Endothelial cell of umbilical vein (primary cell): ENCODE measurements around the gene NTF3. TPM values are rescaled to one million over a fixed set of nuclear protein-coding genes. Genes with fewer than 3 reads are reported as not detected.

ENCODE experiments used
- BruUV-seq: library from RNA; stranded (reverse); fragments of 400-500 nt; replicated peaks from 2 replicates; lab custom pipeline; 2021; lab: Mats Ljungman, UMichigan
- CTCF ChIA-PET: fragments of 300-600, 350-600 bp; sonication (Branson Sonifier 250); formaldehyde crosslinking; loops from one replicate; lab custom pipeline; 2021; ENCODE audit warnings: antibody characterized with exemption, inconsistent platforms; lab: Charles Lee
- POLR2A ChIA-PET: fragments of 300-600, 350-600 bp; sonication (Branson Sonifier 250); formaldehyde crosslinking; loops from one replicate; lab custom pipeline; 2021; ENCODE audit warnings: antibody characterized with exemption, inconsistent platforms; lab: Charles Lee
- DNase-seq: peaks from one replicate; pipeline ENCODE4 v3.0.0-alpha.2; 2011; ENCODE audit warnings: low read depth, low spot score
- FAIRE-seq: peaks from 2 replicates; lab custom pipeline; 2011; peaks lifted over from hg19 to GRCh38; lab: Jason Lieb, UNC
- H2AFZ ChIP-seq: 2 replicates; pipeline ENCODE4 v1.6.0; 2012; ENCODE audit warnings: low read depth, low read length, control low read depth, inconsistent platforms
- H3K27ac ChIP-seq: 2 replicates; pipeline ENCODE4 v1.5.1; 2011; ENCODE audit warnings: low read depth, mild to moderate bottlenecking, control low read depth, low read length, moderate library complexity; ENCODE audit not compliant: insufficient read depth
- H3K27me3 ChIP-seq, 2 experiments: 2 replicates each; pipeline versions ENCODE4 v1.6.0 to v1.6.1; 2011; ENCODE audit warnings: low read length in 2 of 2, mixed read lengths in 1 of 2; ENCODE audit not compliant: control insufficient read depth in 2 of 2, insufficient read depth in 2 of 2
- H3K36me3 ChIP-seq, 2 experiments: 2 replicates in 1 of 2; 3 replicates in 1 of 2; pipeline ENCODE4 v1.5.1; 2011; ENCODE audit warnings: low read length in 2 of 2, mild to moderate bottlenecking in 1 of 2, moderate library complexity in 1 of 2; ENCODE audit not compliant: control insufficient read depth in 2 of 2, insufficient read depth in 2 of 2; ENCODE audit errors: extremely low read depth in 1 of 2
- H3K4me1 ChIP-seq: 3 replicates; pipeline ENCODE4 v1.5.1; 2011; ENCODE audit warnings: mild to moderate bottlenecking, low read length; ENCODE audit not compliant: control insufficient read depth, insufficient read depth; ENCODE audit errors: extremely low read depth
- H3K4me2 ChIP-seq: 2 replicates; pipeline ENCODE4 v1.6.1; 2011; ENCODE audit warnings: low read length, control low read depth, mixed read lengths; ENCODE audit not compliant: insufficient read depth
- H3K4me3 ChIP-seq, 3 experiments: fragments of 200-600 bp in 1 of 3; sonication (generic), shearing (Covaris generic) in 1 of 3; replicated peaks in 1 of 3; 2 replicates each; pipeline ENCODE4 v1.5.1; 2011 to 2016; ENCODE audit warnings: control low read depth in 3 of 3, low read length in 3 of 3, mild to moderate bottlenecking in 2 of 3, inconsistent platforms in 1 of 3, low read depth in 1 of 3, moderate library complexity in 1 of 3; ENCODE audit not compliant: insufficient read depth in 1 of 3
- H3K79me2 ChIP-seq: 2 replicates; pipeline ENCODE4 v1.6.0; 2012; ENCODE audit warnings: low read length, inconsistent platforms; ENCODE audit not compliant: control insufficient read depth, insufficient read depth
- H3K9ac ChIP-seq: replicated peaks from 2 replicates; pipeline ENCODE3; 2011; ENCODE audit warnings: low read length, control low read depth; ENCODE audit not compliant: insufficient read depth; ENCODE audit errors: extremely low read depth
- H3K9me1 ChIP-seq: replicated peaks from 3 replicates; pipeline ENCODE4 v1.6.0; 2011; ENCODE audit warnings: mild to moderate bottlenecking, low read length; ENCODE audit not compliant: control insufficient read depth, insufficient read depth; ENCODE audit errors: extremely low read depth
- H3K9me3 ChIP-seq: replicated peaks from 2 replicates; pipeline ENCODE4 v1.5.1; 2012; ENCODE audit warnings: low read length, inconsistent platforms; ENCODE audit not compliant: control insufficient read depth, insufficient read depth
- H4K20me1 ChIP-seq: replicated peaks from 2 replicates; pipeline ENCODE3; 2011; ENCODE audit warnings: mild to moderate bottlenecking, low read length; ENCODE audit not compliant: control insufficient read depth, insufficient read depth; ENCODE audit errors: extremely low read depth
- EZH2 ChIP-seq: IDR thresholded peaks from 2 replicates; pipeline ENCODE4 v1.6.1; 2012; ENCODE audit warnings: borderline replicate concordance, low read depth, mild to moderate bottlenecking, moderate library complexity, low read length, inconsistent platforms; ENCODE audit not compliant: severe bottlenecking
- GATA2 ChIP-seq: IDR thresholded peaks from 2 replicates; pipeline ENCODE4 v1.7.0; 2011; ENCODE audit warnings: low read depth, mild to moderate bottlenecking, moderate library complexity, mixed read lengths, low read length; ENCODE audit not compliant: insufficient read length, insufficient read depth
- JUN ChIP-seq: IDR thresholded peaks from 2 replicates; pipeline ENCODE4 v1.6.1; 2011; ENCODE audit warnings: borderline replicate concordance, low read depth; ENCODE audit not compliant: insufficient read length, insufficient read depth
- MYC ChIP-seq: IDR thresholded peaks from one replicate; pipeline ENCODE4 v1.6.1; 2011; ENCODE audit warnings: mild to moderate bottlenecking, low read depth, low read length
- POLR2A ChIP-seq: IDR thresholded peaks from 2 replicates; pipeline ENCODE4 v1.6.1; 2012; ENCODE audit warnings: low read depth, mild to moderate bottlenecking, control low read depth, low read length
- POLR2AphosphoS5 ChIP-seq: IDR thresholded peaks from 2 replicates; pipeline ENCODE4 v1.6.1; 2012; ENCODE audit warnings: low read depth, mild to moderate bottlenecking, control low read depth, low read length, moderate library complexity; ENCODE audit not compliant: insufficient read depth
- dilution Hi-C: fragments of 300-500 bp; cut with MboI; formaldehyde crosslinking; loops from one replicate; pipeline ENCODE4 v1.15.0; 2019; ENCODE audit warnings: low sequenced_read_pairs; ENCODE audit not compliant: extremely low pct_ligation_motif_present
- intact Hi-C: fragments of 100-400 bp; cut with micrococcal nuclease; formaldehyde crosslinking; loops from one replicate; pipeline ENCODE4 v1.10.0; 2022
- polyA plus RNA-seq, 4 experiments: library from polyadenylated mRNA; depleted of rRNA in 3 of 4; stranded (reverse) in 3 of 4; unstranded in 1 of 4; fragments of >200 nt; gene quantifications; 2 replicates each; pipeline versions ENCODE4 v1.2.1 to v1.2.3, GENCODE V29; 2011 to 2012; ENCODE audit warnings: missing spikeins in 1 of 4
- total RNA-seq: library from RNA; stranded (reverse); gene quantifications from 2 replicates; pipeline ENCODE4 v1.2.3, GENCODE V29; 2021
- TF ChIP-seq, protein P1 (sequence below): IDR thresholded peaks from 2 replicates; pipeline ENCODE4 v1.6.1; 2011; ENCODE audit not compliant: insufficient read depth, insufficient read length

The NTF3 gene
- total and polyA plus RNA-seq, 2 donors (not counting 3 experiments of a cell fraction or from before 2014, with no cell fraction given), result not detected

DNA sequence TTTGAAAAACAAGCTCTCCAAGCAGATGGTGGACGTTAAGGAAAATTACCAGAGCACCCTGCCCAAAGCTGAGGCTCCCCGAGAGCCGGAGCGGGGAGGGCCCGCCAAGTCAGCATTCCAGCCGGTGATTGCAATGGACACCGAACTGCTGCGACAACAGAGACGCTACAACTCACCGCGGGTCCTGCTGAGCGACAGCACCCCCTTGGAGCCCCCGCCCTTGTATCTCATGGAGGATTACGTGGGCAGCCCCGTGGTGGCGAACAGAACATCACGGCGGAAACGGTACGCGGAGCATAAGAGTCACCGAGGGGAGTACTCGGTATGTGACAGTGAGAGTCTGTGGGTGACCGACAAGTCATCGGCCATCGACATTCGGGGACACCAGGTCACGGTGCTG, 62.4 kb downstream of the NTF3 start:
- TF ChIP-seq GATA2 (no peak), MYC (no peak), JUN (no peak)
- CTCF ChIA-PET, result no interaction called here
- no peaks in the 10 kb centered on the region for H4K20me1 ChIP-seq
- no peak overlapping the region for H3K4me3 ChIP-seq
- peaks cover 0 to under 1% of the 10 kb centered on the region in 2 experiments for H3K27me3 ChIP-seq
- dilution Hi-C loops (no loop called here), intact Hi-C loops (no loop called here)
- no TSS peak for BruUV-seq
- POLR2A ChIA-PET, result no interaction called here
- H3K36me3 ChIP-seq, result no peaks in the 10 kb centered on the region
- no peaks in the 10 kb centered on the region for H3K79me2 ChIP-seq
- no peak for FAIRE-seq
- H2AFZ ChIP-seq, result no peak overlapping the region
- H3K9ac ChIP-seq, result no peak overlapping the region
- no peaks in the 10 kb centered on the region for H3K4me1 ChIP-seq
- no peak overlapping the region for H3K27ac ChIP-seq
- no peaks in the 10 kb centered on the region for H3K9me3 ChIP-seq
- no peaks in the 10 kb centered on the region for H3K9me1 ChIP-seq
- DNase-seq, result no peak
- H3K4me2 ChIP-seq, result no peak overlapping the region

DNA sequence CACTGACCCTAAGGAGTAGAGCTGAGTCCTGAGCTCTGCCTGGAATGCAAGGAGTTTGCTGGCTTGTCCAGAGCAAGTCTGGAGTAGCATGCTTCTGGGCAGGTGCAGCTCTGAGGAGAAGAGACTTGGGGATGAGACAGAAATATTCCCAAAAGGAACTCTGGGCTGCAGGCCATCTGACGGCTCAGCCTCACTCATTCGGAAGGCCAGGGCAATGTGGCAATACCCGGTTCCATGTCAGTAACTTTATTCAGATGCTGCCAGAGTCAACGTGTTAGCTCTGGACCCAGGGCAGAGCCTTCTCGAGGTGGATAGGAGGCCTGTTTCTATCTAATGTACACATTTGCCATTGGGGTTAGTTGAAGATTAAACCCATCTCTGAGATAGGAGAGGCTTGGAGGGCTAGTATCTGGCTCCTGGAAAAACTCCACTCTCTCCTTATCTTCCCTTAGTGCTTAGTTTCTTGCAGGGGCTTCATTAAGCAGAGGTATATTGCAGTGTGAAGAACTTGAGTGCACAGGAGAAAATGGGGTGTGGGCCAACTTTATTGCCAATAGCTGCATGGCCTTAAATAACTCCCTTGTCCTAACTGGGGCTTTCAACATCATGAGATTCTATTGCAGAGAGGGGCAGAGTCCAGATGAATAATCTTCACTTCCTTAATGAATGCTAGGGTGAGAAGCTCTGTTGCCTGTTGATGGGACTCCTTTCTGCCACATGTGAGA, 65.6 kb downstream of the NTF3 start:
- intact Hi-C loops, result no loop called here
- ChIA-PET CTCF (interaction anchor here (1.2 kb wide), 1 partner anchor 14 kb away, joined by 4 read pairs; no protein-coding TSS in a partner anchor), POLR2A (no interaction called here)
- H3K9me1 ChIP-seq, result no peaks in the 10 kb centered on the region
- H3K27me3 ChIP-seq, result peaks cover 0 to 6% of the 10 kb centered on the region in 2 experiments
- no peak overlapping the region for H3K9ac ChIP-seq
- no peaks in the 10 kb centered on the region for H4K20me1 ChIP-seq
- H3K4me2 ChIP-seq, result no peak overlapping the region
- BruUV-seq, result no TSS peak
- no peak for TF ChIP-seq POLR2A
- TF ChIP-seq JUN, result no peak
- no peak for TF ChIP-seq POLR2AphosphoS5
- TF ChIP-seq, protein P1, sequence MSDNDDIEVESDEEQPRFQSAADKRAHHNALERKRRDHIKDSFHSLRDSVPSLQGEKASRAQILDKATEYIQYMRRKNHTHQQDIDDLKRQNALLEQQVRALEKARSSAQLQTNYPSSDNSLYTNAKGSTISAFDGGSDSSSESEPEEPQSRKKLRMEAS, result no peak
- no peak for TF ChIP-seq MYC
- TF ChIP-seq EZH2, result no peak
- no peaks in the 10 kb centered on the region for H3K4me1 ChIP-seq
- DNase-seq (no peak), FAIRE-seq (no peak)
- H3K36me3 ChIP-seq, result no peaks in the 10 kb centered on the region
- no peak overlapping the region for H3K27ac ChIP-seq
- no peaks in the 10 kb centered on the region for H3K9me3 ChIP-seq
- H3K79me2 ChIP-seq, result no peaks in the 10 kb centered on the region
- no peak overlapping the region for H2AFZ ChIP-seq
- no peak overlapping the region for H3K4me3 ChIP-seq
- dilution Hi-C loops, result no loop called here
